SIG-M5 treated with dmso at 0.1 percent for 504 hours (cell line): ENCODE measurements around the gene TBC1D10A.

Experiments
- DNase-seq: peaks from one replicate; lab custom pipeline; 2025; ENCODE audit not compliant: unreplicated experiment; lab: John Stamatoyannopoulos, UW

TBC1D10A gene

DNA sequence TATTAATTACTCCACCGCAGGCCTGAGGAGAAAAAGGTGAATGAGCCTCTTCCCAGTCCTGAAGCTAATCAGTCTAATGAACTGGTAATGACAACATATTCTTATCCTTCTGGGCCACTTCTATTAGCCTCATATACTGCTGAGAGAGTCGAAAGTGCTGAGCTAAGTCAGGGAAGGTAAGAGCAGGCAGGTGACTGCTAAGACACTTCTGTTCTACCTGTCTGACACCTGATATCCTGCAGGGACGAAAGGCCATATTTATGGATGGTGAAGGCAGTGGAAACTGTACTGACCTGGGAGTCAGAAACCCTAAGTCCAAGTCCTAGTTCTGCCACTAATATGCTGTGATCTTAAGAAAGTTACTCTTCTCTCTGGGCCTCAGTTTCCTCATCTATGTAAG is 3.5 kb downstream of the TBC1D10A start:
- no peak for DNase-seq

DNA sequence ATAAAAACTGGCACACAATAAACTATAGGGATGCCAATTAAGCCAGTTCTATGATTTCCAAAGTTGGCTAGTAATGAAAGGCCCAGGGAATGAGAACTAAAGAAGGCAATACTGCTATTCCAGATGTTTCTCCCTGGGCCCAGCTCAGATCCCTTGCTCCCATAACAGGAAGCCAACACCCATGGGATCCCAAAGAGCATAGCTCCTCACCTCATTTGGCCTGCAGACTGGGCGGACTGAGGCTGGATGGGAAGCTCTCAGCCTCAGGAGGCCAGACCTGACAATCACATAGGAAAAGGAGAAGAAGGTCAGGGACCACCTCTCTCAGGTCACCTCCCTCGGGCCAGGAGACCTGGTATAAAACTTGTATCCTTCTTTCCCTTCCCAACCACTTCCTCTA is 5.3 kb downstream of the TBC1D10A start:
- DNase-seq: no peak

DNA sequence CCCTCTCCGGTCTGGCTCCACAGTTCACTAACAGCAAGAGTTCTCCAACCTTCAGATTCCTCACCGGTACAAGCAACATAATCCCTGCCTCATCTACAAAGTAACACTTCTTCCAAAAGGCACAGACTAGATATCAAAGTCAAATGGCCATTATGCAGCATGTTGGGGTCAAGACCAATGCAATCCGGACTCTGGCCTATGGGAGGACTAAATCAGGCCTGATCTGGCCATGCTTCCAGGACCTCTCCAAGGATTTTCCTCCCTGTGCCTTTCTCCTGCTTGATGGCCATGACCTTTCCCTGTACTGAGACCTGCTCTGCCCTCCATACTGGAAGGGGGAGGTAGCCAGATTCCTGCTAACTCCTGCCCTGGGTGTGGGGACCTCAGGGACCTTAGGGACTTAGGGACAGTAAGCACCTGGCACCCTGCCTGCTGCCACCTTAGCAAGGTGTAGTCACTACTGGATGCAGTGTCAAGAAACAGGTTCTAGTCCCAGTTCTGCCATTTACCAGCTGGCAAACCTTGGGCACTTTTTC is 6.7 kb downstream of the TBC1D10A start:
- DNase-seq: no peak

DNA sequence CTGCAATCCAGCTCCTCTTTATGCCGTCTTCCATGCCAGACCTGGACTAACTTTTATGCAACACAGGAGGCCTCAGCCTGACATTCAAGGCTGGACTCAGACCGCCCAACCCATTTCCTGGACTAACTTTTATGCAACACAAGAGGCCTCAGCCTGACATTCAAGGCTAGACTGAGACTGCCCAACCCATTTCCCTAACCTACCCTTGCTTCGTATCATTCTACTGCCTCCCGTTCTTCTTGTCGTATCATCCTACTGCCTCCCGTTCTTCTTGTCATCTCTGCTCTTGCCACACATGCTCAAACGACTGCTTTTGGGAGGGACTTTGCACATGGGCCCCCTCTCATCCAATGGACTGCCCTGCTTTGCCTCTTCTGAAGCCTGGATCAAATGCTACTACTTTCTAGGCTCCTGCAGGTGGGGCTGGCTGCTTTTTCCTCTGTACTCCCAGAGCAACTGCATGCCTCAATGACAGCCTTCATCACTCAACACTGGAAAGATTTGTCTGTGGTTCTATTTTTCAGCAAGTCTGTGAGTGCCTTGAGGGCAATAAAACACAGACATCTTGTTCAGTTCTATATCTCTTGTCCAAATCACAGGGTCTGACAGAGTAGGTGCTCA is 7.8 kb downstream of the TBC1D10A start:
- peak; percentile 21 for DNase-seq

DNA sequence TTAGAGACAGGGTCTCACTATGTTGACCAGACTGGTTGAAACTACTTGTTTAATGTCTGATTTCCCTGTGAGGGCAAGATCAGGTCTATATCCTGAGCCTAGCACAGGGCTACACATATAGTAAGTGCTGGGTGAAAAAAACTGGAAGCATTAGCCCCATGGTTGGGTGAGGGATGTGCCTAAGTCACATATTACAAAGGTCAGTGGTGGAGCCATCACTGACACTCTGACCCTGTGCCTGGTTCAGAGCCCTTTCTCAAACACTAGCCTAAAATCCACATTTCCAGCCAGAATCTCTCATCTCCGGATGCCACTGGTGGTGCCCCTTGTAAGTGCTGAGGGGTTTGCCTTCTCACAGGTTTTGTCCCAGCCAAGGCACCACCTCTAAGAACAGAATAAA is 9.0 kb downstream of the TBC1D10A start:
- DNase-seq: no peak

DNA sequence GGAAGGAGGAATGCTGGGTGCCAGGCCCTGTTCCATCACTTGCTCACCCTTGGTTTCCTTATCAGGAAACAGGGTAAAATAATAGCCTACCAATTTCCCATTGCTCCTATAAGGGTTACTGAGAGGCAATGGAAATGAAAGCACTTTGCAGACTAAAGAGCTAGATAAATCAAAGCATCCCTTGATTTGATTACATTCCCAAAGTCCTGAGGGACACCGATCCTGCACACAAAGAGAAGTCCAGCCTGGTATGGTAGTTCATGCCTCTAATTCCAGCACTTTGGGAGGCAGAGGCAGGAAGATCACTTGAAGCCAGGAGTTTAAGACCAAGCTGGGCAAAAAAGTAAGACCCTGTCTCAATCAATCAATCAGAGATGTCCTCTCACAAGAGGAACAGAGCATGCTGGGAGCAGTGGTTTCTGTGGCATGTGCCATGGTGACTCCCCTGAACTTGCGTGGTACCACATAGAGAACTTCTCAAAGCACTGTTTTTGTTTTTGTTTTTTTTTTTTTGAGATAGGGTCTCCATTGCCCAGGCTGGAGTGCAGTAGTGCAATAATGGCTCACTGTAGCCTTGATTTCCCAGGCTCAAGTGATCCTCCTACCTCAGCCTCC is 10.7 kb downstream of the TBC1D10A start:
- DNase-seq: no peak

DNA sequence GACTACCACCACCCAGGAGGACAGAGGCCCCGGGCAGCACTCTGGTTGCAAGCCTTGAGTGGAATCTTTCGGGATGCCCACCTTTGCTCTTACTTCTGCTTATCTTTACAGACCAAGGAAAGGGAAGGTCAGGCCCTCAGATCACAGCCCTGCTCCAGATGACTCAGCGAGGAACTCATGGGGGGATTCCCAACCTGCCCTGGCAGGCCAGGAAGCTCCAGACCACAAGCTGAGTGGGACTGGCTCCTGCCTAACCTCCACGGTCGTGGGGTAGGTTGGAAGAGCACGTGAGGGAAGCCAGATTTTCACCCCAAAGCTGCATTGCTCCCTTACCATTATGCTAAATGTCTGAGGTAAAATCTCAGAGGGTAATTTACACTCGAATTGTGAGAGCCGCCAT is 11.8 kb downstream of the TBC1D10A start:
- no peak for DNase-seq

DNA sequence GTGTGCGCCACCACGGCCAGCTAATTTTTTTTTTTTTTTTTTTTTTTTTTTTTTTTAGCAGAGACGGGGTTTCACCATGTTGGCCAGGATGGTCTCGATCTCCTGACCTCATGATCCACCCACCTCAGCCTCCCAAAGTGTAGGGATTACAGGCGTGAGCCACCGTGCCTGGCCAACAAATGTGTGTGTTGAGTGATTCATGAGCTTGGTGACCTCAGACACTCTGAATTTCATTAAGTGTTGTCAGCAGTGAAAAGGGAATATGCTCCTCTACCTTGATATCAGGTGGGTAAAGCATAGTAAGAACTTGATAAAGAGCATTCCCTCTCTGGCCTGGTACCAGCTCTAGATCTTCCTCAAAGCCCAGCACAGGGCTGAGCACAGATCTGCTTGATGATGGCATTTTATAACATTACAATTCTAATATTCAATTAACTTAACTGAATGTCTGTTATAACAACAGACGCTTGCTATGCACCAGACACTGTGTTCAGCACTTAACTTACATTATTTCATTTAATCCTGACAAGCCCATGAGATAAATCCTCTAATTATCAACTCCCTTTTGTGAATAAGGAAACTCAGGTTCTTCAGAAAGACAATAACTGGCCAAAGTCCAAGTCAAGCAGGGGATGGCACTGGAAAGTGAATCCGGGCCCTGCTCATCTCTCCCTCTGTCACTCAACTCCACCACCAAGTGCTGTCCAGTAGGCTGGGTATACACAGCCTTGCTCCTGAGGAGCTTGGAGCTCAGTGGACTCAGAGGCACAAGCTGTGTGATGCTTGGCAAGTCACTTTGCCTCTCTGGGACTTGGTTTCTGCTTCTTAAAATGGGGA is 13.0 kb downstream of the TBC1D10A start:
- DNase-seq: no peak

DNA sequence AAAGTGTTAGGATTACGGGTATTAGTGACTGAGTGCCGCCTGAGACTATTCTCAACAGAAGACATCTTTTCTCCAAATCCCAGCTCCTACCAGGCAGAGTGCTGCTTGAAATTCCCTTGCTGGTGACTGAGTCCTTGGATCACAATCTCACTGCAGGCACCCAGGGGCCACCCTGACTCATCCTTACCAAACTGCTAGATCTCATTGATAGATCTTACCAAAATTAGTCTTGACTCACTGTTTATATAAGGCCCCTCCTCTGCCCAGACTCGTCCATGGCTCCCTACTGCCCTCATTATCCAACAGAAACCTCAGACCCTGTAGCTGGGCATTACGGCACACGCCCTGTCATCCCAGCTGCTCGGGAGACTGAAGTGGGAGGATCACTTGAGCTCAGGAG is 14.7 kb downstream of the TBC1D10A start:
- DNase-seq: no peak

DNA sequence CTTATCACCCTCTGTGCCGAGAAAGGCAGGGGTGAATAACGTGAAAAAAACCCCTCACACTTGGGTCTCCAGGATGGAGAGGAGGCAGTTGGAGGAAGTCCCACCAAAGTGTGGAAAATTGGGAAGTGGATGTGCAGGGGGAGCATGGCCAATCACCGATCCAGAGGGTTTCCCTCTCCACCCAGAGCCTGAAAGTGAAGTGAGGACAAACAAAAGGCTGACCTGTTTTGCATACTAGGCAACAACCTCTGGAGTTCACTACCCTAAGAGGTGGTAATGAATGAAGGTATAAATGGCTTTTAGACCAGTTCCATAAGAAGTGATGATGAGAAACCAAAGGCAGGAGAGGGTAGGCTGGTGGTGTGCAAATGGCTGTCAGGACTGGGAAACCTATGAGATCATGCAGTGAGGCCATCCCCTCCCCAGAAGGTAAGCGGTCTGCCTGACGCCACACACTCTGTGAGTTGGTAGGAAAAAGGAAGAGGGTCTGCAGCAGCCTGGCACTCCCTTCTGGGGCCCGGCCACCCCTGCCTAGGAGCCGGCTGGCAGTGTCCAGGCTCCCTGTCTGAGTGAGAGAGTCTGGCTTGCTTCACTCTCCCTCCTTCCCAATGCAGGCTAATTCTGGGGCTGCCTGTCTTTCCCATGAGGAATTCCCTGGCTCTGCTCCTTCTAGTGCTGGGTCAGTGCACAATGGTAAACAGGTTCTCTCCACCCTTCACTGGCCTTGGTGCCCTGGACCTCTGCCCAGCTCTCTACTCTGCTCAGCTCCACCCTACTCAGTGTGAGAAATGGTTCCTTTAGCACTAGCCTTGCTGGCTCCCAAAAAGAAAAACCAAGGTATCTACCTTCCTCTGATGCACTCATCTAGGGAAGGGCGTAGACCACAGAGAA is 15.6 kb downstream of the TBC1D10A start:
- DNase-seq: no peak

DNA sequence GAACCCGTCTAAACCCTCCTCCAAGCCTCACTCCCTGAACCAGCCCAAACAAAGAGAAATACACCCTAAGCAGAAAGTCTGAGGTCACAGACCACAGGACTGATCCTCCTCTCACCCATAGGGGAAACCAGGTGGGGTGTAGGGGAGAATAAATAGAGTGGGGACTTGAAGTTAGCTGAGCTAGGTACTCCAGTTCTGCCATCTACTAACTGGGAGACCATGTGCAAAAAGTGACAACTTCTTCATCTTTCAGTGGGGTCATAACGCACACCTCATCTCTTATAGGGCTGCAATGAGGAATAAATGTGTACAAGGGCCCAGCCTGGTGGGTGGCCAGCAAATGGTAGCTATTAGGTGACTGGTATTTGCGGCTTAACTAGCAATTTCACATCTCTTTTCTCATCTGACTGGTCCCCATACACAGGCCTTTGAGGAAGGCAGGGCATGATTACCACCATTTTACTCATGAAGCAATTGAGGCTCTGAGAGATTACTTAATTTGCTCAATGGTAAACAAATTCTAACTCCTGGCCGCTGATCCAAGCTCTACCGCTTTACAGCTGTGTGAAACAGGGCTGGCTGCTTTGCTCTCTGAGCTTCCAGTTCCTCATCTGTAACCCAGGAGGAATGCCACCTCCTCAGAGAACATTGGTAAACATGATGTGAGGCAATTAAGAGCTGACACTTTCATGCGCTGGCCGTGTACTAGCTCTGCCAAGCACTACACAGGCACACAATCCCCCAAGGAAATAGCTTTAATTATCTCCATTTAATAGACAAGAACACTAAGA is 16.6 kb downstream of the TBC1D10A start:
- DNase-seq: peak; percentile 85

DNA sequence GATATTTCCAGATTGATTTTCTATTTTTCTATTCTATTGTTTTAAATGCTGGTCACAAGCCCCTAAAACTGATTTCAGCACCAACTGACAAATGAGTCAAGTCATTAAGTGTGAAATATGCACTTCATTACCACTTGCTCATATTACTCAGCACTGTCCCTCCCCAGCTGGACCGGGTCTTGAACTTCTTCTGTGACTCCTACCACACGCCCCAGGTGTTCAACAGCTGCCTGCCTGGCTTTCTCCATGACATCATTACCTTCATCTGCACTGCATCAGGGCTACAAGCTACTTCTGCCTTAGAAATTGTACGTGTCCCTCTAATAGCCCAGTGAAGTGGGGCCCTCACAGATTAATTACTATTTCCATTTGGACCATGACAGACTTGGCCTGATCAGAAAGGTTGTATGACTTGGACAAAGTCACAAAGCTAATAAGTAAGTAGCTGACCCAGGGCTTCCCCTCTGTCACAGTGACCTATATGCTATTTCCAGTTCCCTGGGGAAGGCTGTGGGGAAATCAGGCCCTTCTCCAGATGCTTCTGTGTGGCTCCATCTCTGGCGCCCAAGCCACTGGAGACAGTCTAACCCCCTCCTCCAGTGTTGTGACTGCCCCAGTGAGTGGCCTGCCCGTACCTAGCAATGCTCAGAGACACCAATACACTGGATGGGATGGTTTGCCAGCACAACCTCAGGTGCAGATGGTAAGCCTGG is 18.1 kb downstream of the TBC1D10A start:
- DNase-seq: no peak

DNA sequence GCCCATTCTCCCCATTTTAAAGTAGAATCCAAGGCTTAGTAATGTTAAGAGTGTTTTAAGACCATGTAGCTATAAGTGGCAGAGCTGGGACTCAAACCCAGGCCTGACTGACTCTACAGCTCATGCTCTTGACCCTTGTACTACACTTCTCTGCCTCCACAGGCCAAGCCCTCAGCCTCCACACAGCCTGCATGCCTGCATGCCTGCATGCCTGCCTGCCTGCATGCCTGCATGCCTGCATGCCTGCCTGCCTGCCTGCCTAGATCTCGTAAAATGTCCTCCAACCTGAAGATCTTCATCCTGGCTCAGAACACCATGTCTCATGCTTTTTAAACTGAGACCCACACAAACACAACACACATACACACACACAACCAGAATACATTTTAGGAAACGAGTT is 18.6 kb downstream of the TBC1D10A start:
- DNase-seq: no peak

DNA sequence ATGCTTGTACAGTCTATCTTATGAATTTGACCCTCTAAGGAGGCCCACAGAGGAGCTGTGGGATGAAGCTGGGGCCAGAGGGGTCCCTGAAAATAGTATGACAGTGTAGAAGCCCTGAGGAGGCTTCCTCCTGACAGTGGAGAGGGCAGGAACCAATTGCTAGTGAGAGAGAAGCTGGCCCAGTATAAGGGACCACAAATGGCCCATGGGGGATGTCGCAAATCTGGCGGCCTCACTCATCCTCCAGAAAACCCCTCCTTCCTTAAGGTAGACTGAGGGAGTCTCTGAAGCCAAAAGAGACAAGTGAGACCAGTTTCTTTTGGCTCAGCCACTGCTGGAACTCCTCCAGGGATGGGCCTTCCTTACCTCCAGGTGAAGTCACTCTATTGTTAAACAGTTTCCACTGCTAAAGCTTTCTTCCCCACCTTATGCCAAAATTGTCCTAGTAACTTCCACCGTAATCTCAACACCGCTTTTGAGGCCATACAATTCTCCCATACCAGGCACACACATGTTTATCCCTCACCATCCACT is 19.6 kb downstream of the TBC1D10A start:
- DNase-seq: no peak

DNA sequence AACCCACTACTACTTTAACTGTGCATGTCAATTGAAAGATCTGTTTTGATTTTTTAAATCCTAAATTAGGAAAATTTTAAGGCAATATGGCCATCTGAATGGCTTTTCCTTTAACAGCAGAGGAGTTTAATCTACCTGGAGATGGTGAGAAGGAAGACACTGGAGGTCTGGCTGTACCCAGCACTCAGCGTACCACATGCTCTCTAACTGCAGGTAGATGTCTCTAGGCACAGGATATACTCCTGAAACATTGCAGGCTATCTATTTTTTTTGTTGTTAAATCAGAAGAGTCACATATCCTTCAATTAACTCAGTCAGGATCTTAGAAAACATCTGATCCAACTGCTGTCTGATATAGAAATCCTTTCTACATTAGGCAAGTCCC is 20.1 kb downstream of the TBC1D10A start:
- no peak for DNase-seq

DNA sequence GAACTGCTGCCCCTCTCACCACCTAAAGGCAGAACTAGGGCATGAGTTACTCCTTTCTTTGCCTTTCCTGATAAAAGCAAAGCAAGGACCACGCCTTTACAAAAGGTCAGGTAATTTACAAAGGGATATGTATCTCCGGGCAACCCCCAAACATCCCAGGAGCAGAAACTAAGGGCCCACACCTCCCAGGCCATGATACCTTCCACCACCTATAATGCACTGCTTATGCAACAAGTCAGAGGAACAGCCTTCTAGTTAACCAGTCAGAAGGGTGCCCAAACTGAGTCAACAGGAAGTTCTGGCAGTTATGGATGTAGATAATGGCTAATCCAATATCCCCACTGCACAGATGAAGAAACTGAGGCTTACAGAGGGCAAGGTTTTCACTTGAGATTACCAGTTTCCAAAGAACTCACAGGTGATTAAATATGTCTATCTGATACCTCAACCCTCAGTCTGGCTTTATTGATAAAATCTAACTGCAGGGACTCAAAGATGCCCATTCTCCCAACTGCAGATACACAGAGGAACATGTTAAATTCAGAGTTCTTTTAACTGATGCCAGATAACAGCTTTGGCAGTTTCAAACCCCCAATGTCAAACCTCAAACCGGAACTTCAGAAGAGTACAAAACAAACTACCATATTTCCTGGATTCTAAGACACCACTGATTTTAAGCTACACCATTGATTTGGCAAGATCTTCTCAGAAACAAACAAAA is 20.7 kb downstream of the TBC1D10A start:
- DNase-seq: peak; percentile 19

DNA sequence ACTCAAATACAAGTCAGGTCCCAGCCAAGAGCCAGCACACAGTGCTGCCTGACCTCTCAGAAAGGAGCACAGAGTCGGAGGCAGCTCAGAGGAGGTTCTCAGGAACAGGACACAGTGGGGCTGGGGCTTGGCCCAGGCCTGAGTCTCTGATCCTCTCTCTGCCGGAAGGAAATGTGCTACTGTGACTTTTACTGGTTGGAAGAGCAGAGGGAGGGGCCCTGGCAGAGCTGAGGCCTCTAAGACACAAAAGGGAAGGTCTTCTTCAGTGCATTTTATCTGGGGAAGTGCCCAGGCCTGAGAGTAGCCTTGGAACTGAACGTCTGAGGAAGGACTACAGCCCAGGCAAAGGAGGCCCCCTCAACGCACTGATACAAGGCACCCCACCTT is 21.2 kb downstream of the TBC1D10A start:
- peak; percentile 25 for DNase-seq

DNA sequence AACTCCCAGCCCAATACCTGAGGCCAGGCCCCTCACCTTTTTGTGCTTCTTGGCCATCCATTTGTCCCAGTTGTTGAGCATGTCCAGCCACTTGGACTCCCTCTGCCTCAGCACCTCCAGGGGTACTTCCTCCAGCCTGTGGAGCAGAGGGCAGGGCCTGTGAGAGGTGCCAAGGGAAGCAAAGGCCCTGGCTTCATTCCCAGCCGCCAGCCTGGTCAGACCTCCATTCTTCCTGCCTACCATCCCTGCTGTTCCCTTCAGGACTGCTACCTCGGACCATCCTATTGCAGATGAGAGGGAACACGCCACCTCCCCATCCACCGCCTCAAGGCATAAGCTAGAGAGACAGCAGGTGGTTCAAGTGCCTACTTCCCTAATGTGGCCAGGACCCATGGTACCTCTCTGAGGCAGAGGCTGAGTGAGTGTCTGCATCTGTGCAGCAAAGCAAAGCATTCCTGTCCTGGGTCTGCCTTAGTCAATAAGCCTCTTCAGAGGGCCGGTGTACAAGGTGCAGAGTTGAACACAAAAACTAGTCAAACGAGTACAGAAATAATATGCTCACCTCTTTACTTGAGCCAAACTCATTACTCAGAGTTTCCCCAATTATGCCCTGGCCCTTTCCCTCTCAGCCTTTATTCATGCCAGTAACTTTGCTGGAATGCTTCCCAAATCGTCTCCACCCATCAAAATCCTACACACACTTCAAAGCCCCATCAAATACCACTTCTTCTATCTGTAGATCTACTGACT is 22.1 kb downstream of the TBC1D10A start:
- DNase-seq: no peak
